HG02623 (cell line): ENCODE results near the gene ADARB1.
"Not testable (repeated sequence)": the region's sequence is repeated elsewhere in the genome, so short reads cannot be mapped to it uniquely, and the experiment has no call there.

ENCODE experiments used
- ATAC-seq: cut with Tn5 transposase; IDR thresholded peaks from one replicate; pipeline ENCODE4 v1.9.1; 2021; ENCODE audit warnings: moderate library complexity; ENCODE audit not compliant: unreplicated experiment

ADARB1 gene

GRCh38 chr21:45074048-45074817 is at the start of gene ADARB1:
ADARB1 (plus strand) TSS chr21:45074580; CDS start chr21:45171657, 97,077 bp downstream.
- no peak for ATAC-seq

GRCh38 chr21:45026066-45026745 is 48.2 kb upstream of the ADARB1 start:
- no peak for ATAC-seq

GRCh38 chr21:45026826-45027225 is 47.6 kb upstream of the ADARB1 start:
- no peak for ATAC-seq

GRCh38 chr21:45027241-45028196 is 46.9 kb upstream of the ADARB1 start:
- ATAC-seq = no peak

- not testable (repeated sequence) for ATAC-seq
Observed at GRCh38 chr21:45028645-45029044, 45.7 kb upstream of the ADARB1 start.

GRCh38 chr21:45029298-45029947 is 45.0 kb upstream of the ADARB1 start:
- ATAC-seq = no peak

GRCh38 chr21:45029948-45030681 is 44.3 kb upstream of the ADARB1 start:
- no peak for ATAC-seq

- ATAC-seq = no peak
Observed at GRCh38 chr21:45030682-45031570, 43.5 kb upstream of the ADARB1 start.

- no peak for ATAC-seq
Observed at GRCh38 chr21:45031571-45032191, 42.7 kb upstream of the ADARB1 start.

- ATAC-seq = no peak
Observed at GRCh38 chr21:45032332-45032731, 42.0 kb upstream of the ADARB1 start.

- ATAC-seq = no peak
Observed at GRCh38 chr21:45032977-45033710, 41.2 kb upstream of the ADARB1 start.

GRCh38 chr21:45033791-45034555 is 40.4 kb upstream of the ADARB1 start:
- no peak for ATAC-seq

GRCh38 chr21:45034556-45035476 is 39.6 kb upstream of the ADARB1 start:
- ATAC-seq = no peak

GRCh38 chr21:45035477-45035848 is 38.9 kb upstream of the ADARB1 start:
- no peak for ATAC-seq

- ATAC-seq = no peak
Observed at GRCh38 chr21:45036630-45037029, 37.8 kb upstream of the ADARB1 start.

GRCh38 chr21:45037986-45038385 is 36.4 kb upstream of the ADARB1 start:
- no peak for ATAC-seq
